Measurements from ENCODE around the gene SLC8B1. TPM values are rescaled to one million over a fixed set of nuclear protein-coding genes. Genes with fewer than 3 reads are reported as not detected.

The SLC8B1 gene
- total and polyA plus RNA-seq, 9 of the 15 experiments (the other 6 are each of a cell fraction or from before 2014, with no cell fraction given) = 0.86 to 34.1 (median 18.5) TPM

DNA sequence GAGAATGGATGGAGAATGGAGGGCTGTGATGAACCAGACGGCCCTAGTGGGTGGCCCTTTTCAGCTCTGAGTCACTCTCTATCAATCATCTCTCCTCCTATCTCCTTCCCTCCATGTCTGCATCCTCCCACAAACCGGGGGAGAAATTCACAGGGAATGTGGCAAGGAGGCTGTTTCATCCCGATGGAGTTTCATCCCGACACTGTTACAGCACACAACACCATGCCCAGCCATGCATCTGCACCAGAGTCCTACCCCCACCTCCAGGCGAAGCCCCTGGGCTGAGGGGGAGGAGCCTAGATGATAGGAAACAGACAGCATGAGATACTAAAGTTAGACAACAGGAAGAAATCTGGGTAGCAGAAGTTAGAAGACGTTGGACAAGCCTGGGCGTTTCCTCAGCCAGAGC, 20.8 kb downstream of the SLC8B1 start (continued):
- TF ChIP-seq, protein P1, sequence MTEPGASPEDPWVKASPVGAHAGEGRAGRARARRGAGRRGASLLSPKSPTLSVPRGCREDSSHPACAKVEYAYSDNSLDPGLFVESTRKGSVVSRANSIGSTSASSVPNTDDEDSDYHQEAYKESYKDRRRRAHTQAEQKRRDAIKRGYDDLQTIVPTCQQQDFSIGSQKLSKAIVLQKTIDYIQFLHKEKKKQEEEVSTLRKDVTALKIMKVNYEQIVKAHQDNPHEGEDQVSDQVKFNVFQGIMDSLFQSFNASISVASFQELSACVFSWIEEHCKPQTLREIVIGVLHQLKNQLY (CRISPR knock-in tag; conservative IDR thresholded peaks at IDR 0.05) = no peak
- TF ChIP-seq ZBTB17 (CRISPR knock-in tag; IDR thresholded peaks at IDR 0.05) (no peak), ZNF263 (CRISPR knock-in tag; IDR thresholded peaks at IDR 0.05; ENCODE audit: borderline replicate concordance) (0 out of 2 replicates have a peak, but pooled peaks have one; percentile 14), SMARCA5 (IDR thresholded peaks at IDR 0.05) (peak; percentile 81; the same call in 1 of the 2 replicates), JUND (IDR thresholded peaks at IDR 0.05; ENCODE audit: borderline replicate concordance, low read depth, low read length) (peak; percentile 91), JUND (tag; IDR thresholded peaks at IDR 0.05; ENCODE audit: borderline replicate concordance, low read depth, low read length) (peak; percentile 80; the same call in 2 of the 3 replicates), HDAC2 (IDR thresholded peaks at IDR 0.05) (peak; percentile 88), FOXJ2 (tag; IDR thresholded peaks at IDR 0.05) (no peak), MCM3 (IDR thresholded peaks at IDR 0.05) (no peak), FOXK2 (conservative IDR thresholded peaks at IDR 0.05 in 1 of 2, IDR thresholded peaks at IDR 0.05 in 1 of 2; ENCODE audit: low read depth in 2 of 2) (no peak), NELFE (IDR thresholded peaks at IDR 0.05; ENCODE audit: insufficient read depth, insufficient read length) (no peak), NEUROD1 (IDR thresholded peaks at IDR 0.05; ENCODE audit: borderline replicate concordance, low read depth, low read length, partially characterized antibody) (peak; percentile 49), CBX1 (IDR thresholded peaks at IDR 0.05; ENCODE audit: low read depth) (0 out of 2 replicates have a peak, but pooled peaks have one; percentile 16), POU5F1 (IDR thresholded peaks at IDR 0.05; ENCODE audit: borderline replicate concordance, low read depth, low read length, partially characterized antibody) (no peak), ESRRB (CRISPR knock-in tag; IDR thresholded peaks at IDR 0.05; ENCODE audit: borderline replicate concordance) (no peak), FOXK1 (CRISPR knock-in tag; IDR thresholded peaks at IDR 0.05; ENCODE audit: borderline replicate concordance) (no peak), RBM25 (IDR thresholded peaks at IDR 0.05; ENCODE audit: low read depth, low read length, severe bottlenecking) (peak; percentile 62), SMARCA4 (IDR thresholded peaks at IDR 0.05) (peak; percentile 77), NR1H2 (CRISPR knock-in tag; IDR thresholded peaks at IDR 0.05) (no peak), SREBF1 (IDR thresholded peaks at IDR 0.05; ENCODE audit: borderline replicate concordance, low read depth, low read length) (no peak)
- TF ChIP-seq, protein P2, sequence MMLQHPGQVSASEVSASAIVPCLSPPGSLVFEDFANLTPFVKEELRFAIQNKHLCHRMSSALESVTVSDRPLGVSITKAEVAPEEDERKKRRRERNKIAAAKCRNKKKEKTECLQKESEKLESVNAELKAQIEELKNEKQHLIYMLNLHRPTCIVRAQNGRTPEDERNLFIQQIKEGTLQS (IDR thresholded peaks at IDR 0.05) = peak; percentile 79
- TF ChIP-seq, protein P2 (CRISPR knock-in tag; conservative IDR thresholded peaks at IDR 0.05) = no peak
- TF ChIP-seq, protein P3, sequence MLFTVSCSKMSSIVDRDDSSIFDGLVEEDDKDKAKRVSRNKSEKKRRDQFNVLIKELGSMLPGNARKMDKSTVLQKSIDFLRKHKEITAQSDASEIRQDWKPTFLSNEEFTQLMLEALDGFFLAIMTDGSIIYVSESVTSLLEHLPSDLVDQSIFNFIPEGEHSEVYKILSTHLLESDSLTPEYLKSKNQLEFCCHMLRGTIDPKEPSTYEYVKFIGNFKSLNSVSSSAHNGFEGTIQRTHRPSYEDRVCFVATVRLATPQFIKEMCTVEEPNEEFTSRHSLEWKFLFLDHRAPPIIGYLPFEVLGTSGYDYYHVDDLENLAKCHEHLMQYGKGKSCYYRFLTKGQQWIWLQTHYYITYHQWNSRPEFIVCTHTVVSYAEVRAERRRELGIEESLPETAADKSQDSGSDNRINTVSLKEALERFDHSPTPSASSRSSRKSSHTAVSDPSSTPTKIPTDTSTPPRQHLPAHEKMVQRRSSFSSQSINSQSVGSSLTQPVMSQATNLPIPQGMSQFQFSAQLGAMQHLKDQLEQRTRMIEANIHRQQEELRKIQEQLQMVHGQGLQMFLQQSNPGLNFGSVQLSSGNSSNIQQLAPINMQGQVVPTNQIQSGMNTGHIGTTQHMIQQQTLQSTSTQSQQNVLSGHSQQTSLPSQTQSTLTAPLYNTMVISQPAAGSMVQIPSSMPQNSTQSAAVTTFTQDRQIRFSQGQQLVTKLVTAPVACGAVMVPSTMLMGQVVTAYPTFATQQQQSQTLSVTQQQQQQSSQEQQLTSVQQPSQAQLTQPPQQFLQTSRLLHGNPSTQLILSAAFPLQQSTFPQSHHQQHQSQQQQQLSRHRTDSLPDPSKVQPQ (CRISPR knock-in tag; IDR thresholded peaks at IDR 0.05; ENCODE audit: borderline replicate concordance) = no peak

Measured in K562 (cell line).